ENCODE measurements around the gene WDFY4. TPM values are rescaled to one million over a fixed set of nuclear protein-coding genes. Genes with fewer than 3 reads are reported as not detected.

The WDFY4 gene
- polyA plus RNA-seq, 4 donors, result under 0.01 to 3.2 (median 0.88) TPM

DNA sequence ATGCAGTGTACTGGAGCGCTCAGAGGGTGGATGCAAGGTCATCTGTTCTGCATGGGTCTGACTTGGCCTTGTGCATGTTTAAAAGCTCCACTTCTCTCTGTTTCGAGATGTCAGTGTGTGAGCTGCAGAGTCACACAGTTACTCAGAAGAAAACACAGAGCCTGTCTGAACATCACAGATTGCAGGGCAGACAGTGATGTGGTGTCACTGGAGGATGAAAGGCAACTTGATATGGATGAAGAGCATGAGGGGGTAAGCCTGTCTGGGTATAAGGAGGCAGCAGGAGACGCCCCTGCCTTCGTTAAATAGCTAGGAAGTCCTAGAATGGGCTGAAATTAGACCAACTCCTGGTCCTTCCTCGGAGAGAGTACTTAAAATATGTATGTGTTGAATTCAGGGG, 322.5 kb downstream of the WDFY4 start:
- 63 to 72% (median 65%) methylated on average over 5 of the region's 5 CpGs for WGBS, 3 donors
- peaks cover 0 to 37% (median 0%) of the 10 kb centered on the region in 3 donors for H3K4me1 ChIP-seq (ENCODE audit: control insufficient read depth in 3 of 3, insufficient read depth in 2 of 3, low read depth in 1 of 3, low read length in 2 of 3)
- H3K36me3 ChIP-seq (ENCODE audit: control insufficient read depth in 3 of 3, insufficient read depth in 2 of 3, low read depth in 1 of 3, low read length in 3 of 3), result no peaks in the 10 kb centered on the region
- no peaks in the 10 kb centered on the region for H3K9me3 ChIP-seq (ENCODE audit: control insufficient read depth in 2 of 2, insufficient read depth in 1 of 2, low read depth in 1 of 2, low read length in 1 of 2)
- DNase-seq (no peak), FAIRE-seq (no peak)
- no peaks in the 10 kb centered on the region for H3K27me3 ChIP-seq (ENCODE audit: control insufficient read depth in 3 of 3, insufficient read depth in 3 of 3, low read length in 3 of 3)
- no peak overlapping the region for H3K27ac ChIP-seq (ENCODE audit: low read depth in 1 of 3, low read length in 2 of 3)
- no peak overlapping the region for H3K4me3 ChIP-seq (ENCODE audit: low read depth in 1 of 3, low read length in 3 of 3)

DNA sequence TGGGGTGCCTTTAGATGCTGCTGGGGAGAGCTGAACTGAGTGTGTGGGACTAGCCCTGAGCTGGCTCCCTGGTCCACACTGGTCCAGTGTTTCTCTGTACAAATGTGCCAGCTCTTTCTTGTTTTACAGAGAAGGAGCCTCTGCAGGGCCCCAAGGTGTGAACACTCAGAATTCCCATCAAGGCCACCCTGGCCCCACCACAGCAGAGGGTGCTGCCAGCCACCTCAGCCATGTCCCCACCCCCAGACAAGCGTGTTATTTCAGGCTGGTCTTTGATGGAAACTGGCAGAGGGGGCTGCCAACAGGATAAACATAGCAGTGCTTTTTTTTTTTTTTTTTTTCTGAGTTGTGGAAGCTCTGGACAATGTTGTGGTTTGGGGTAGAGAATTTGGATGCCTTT, 323.4 kb downstream of the WDFY4 start:
- Histone ChIP-seq H3K27ac (ENCODE audit: low read depth in 1 of 3, low read length in 2 of 3) (no peak overlapping the region), H3K27me3 (ENCODE audit: control insufficient read depth in 3 of 3, insufficient read depth in 3 of 3, low read length in 3 of 3) (no peaks in the 10 kb centered on the region), H3K36me3 (ENCODE audit: control insufficient read depth in 3 of 3, insufficient read depth in 2 of 3, low read depth in 1 of 3, low read length in 3 of 3) (no peaks in the 10 kb centered on the region), H3K4me3 (ENCODE audit: low read depth in 1 of 3, low read length in 3 of 3) (no peak overlapping the region), H3K9me3 (ENCODE audit: control insufficient read depth in 2 of 2, insufficient read depth in 1 of 2, low read depth in 1 of 2, low read length in 1 of 2) (no peaks in the 10 kb centered on the region), H3K4me1 (ENCODE audit: control insufficient read depth in 3 of 3, insufficient read depth in 2 of 3, low read depth in 1 of 3, low read length in 2 of 3) (peaks cover 0 to 32% (median 0%) of the 10 kb centered on the region in 3 donors)
- WGBS, 3 donors, result 62 to 90% (median 73%) methylated on average over 1 of the region's 1 CpG
- no peak for FAIRE-seq
- no peak for DNase-seq

DNA sequence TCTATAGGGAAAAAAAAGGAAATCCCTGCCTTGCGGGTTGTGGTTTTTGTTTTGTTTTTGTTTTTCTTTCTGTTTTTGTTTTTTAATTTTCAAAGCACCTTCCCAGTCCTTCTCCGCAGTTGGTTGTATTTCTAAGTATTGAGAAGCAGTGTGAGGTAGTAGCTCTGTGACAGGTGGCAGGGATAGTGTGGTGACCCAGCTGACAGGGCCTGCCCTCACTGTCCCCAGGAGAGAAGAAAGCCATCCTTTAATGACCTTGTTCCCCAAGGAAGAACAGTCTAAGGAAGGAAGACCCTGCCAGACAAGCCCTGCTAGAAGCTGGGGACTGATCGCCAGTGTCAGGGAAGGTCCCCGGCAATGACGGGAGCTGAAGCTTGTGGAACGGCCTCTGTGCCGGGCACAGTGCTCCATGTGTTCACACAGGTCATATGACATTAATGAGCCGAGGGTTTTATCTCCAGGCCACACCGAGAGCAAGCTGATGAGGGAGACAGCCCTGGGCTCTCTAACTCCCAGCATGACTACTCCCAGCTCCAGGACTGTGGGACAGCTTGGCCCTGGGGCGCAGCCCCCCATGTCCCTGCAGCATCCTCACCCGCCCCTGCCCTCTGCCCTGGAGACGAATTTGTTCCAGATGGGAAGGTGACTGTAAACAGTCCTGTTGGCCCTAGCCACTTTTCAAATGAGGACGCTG, 324.0 kb downstream of the WDFY4 start:
- 74 to 79% (median 76%) methylated on average over 13 of the region's 13 CpGs for WGBS, 3 donors
- Histone ChIP-seq H3K4me3 (ENCODE audit: low read depth in 1 of 3, low read length in 3 of 3) (no peak overlapping the region), H3K27ac (ENCODE audit: low read depth in 1 of 3, low read length in 2 of 3) (peak overlapping the region in 1 of 3 donors; percentile 76), H3K27me3 (ENCODE audit: control insufficient read depth in 3 of 3, insufficient read depth in 3 of 3, low read length in 3 of 3) (no peaks in the 10 kb centered on the region), H3K4me1 (ENCODE audit: control insufficient read depth in 3 of 3, insufficient read depth in 2 of 3, low read depth in 1 of 3, low read length in 2 of 3) (peaks cover 0 to 32% (median 0%) of the 10 kb centered on the region in 3 donors), H3K36me3 (ENCODE audit: control insufficient read depth in 3 of 3, insufficient read depth in 2 of 3, low read depth in 1 of 3, low read length in 3 of 3) (no peaks in the 10 kb centered on the region), H3K9me3 (ENCODE audit: control insufficient read depth in 2 of 2, insufficient read depth in 1 of 2, low read depth in 1 of 2, low read length in 1 of 2) (no peaks in the 10 kb centered on the region)
- DNase-seq (peak in 1 of 2 donors; percentile 21), FAIRE-seq (no peak)

DNA sequence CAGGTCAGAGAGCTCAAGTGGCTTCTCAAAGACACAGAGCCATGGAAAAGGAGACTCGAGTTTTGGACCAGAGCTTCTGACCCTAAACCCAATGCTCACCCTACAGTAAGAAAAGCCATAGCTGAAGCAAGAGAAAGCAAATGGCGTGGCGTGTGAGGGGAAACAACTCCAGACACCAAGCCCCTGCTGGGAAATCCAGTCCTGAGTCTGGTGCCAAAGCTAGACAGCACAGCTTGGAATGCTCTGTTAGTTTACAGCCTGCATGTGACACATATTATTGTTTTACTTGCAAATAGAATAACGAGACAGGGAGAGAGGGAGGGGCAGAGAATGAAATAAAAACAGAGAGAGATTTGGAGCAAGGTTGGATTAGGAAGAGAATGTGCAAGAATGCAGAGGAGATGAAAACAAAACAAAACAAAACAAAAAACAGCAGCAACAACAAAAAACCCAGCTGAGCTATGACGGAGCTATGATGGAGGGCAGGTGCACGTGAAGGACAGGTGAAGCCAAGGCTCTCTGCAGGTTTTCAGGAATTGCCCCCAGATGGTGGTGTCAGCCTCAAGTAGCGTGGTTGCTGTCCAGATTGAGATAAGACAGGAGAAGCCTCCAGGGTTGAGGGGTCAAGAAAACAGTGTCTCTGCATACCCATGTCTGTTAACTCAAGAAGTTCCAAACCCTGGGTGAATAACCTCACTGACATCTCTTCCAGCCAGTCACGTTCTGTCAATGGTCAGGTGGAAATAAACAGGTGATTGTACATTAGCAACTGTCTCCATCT, 324.7 kb downstream of the WDFY4 start:
- DNase-seq (peak in 1 of 2 donors; percentile 63), FAIRE-seq (no peak)
- Histone ChIP-seq H3K36me3 (ENCODE audit: control insufficient read depth in 3 of 3, insufficient read depth in 2 of 3, low read depth in 1 of 3, low read length in 3 of 3) (no peaks in the 10 kb centered on the region), H3K4me3 (ENCODE audit: low read depth in 1 of 3, low read length in 3 of 3) (no peak overlapping the region), H3K9me3 (ENCODE audit: control insufficient read depth in 2 of 2, insufficient read depth in 1 of 2, low read depth in 1 of 2, low read length in 1 of 2) (no peaks in the 10 kb centered on the region), H3K27ac (ENCODE audit: low read depth in 1 of 3, low read length in 2 of 3) (peak overlapping the region in 1 of 3 donors; percentile 76), H3K4me1 (ENCODE audit: control insufficient read depth in 3 of 3, insufficient read depth in 2 of 3, low read depth in 1 of 3, low read length in 2 of 3) (peaks cover 0 to 32% (median 0%) of the 10 kb centered on the region in 3 donors), H3K27me3 (ENCODE audit: control insufficient read depth in 3 of 3, insufficient read depth in 3 of 3, low read length in 3 of 3) (no peaks in the 10 kb centered on the region)
- 39 to 52% (median 49%) methylated on average over 8 of the region's 8 CpGs for WGBS, 3 donors

DNA sequence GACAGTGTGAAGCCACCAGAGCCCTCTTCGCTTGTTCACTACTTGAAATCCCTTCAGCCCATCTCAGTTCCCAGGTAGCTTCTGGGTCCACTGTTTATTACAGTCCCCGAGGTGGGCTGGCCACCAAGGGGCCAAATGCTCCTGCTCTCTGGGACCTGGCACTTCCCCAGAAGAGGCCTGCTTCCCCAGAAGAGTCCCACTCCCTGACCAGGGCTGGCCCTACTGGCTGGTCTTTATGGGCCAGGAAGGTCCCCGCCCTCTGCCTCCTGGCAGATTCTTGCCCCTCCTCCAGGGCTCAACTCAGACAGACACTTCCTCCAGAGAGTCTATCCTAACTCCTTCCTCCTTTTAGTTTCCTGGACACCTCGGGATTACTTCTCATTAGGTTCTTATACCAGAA, 325.6 kb downstream of the WDFY4 start:
- DNase-seq (no peak), FAIRE-seq (no peak)
- WGBS, 3 donors, result 56 to 63% (median 60%) methylated on average over 4 of the region's 4 CpGs
- Histone ChIP-seq H3K4me3 (ENCODE audit: low read depth in 1 of 3, low read length in 3 of 3) (no peak overlapping the region), H3K27ac (ENCODE audit: low read depth in 1 of 3, low read length in 2 of 3) (peak overlapping the region in 1 of 3 donors; percentile 76), H3K9me3 (ENCODE audit: control insufficient read depth in 2 of 2, insufficient read depth in 1 of 2, low read depth in 1 of 2, low read length in 1 of 2) (no peaks in the 10 kb centered on the region), H3K36me3 (ENCODE audit: control insufficient read depth in 3 of 3, insufficient read depth in 2 of 3, low read depth in 1 of 3, low read length in 3 of 3) (no peaks in the 10 kb centered on the region), H3K27me3 (ENCODE audit: control insufficient read depth in 3 of 3, insufficient read depth in 3 of 3, low read length in 3 of 3) (no peaks in the 10 kb centered on the region), H3K4me1 (ENCODE audit: control insufficient read depth in 3 of 3, insufficient read depth in 2 of 3, low read depth in 1 of 3, low read length in 2 of 3) (peaks cover 0 to 32% (median 0%) of the 10 kb centered on the region in 3 donors)

DNA sequence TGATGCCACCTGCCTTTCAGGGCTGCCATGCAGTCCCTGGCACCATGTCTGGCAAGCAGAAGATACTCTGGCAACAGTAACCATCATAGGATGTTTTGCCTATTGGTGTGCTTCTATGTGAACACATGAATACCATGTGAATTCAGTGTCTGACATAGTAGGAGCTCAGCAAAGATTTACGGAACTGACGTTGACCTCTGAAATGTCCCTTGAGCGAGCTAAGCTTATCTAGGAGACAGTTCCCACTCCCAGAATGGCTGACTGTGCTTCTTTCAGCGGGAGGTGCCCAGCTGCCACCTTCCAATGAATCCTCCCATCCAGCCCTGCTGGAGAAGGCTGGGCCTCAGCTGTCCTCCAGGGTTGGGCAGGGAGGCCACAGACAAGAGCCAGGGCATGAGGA, 326.2 kb downstream of the WDFY4 start:
- H3K9me3 ChIP-seq (ENCODE audit: control insufficient read depth in 2 of 2, insufficient read depth in 1 of 2, low read depth in 1 of 2, low read length in 1 of 2), result no peaks in the 10 kb centered on the region
- H3K27me3 ChIP-seq (ENCODE audit: control insufficient read depth in 3 of 3, insufficient read depth in 3 of 3, low read length in 3 of 3), result no peaks in the 10 kb centered on the region
- peak in 1 of 2 donors; percentile 61 for DNase-seq
- H3K4me1 ChIP-seq (ENCODE audit: control insufficient read depth in 3 of 3, insufficient read depth in 2 of 3, low read depth in 1 of 3, low read length in 2 of 3), result peaks cover 0 to 32% (median 0%) of the 10 kb centered on the region in 3 donors
- WGBS, 3 donors, result 42 to 46% (median 43%) methylated on average over 4 of the region's 4 CpGs
- H3K36me3 ChIP-seq (ENCODE audit: control insufficient read depth in 3 of 3, insufficient read depth in 2 of 3, low read depth in 1 of 3, low read length in 3 of 3), result no peaks in the 10 kb centered on the region
- FAIRE-seq, result no peak
- H3K27ac ChIP-seq (ENCODE audit: low read depth in 1 of 3, low read length in 2 of 3), result peak overlapping the region in 1 of 3 donors; percentile 76
- no peak overlapping the region for H3K4me3 ChIP-seq (ENCODE audit: low read depth in 1 of 3, low read length in 3 of 3)

DNA sequence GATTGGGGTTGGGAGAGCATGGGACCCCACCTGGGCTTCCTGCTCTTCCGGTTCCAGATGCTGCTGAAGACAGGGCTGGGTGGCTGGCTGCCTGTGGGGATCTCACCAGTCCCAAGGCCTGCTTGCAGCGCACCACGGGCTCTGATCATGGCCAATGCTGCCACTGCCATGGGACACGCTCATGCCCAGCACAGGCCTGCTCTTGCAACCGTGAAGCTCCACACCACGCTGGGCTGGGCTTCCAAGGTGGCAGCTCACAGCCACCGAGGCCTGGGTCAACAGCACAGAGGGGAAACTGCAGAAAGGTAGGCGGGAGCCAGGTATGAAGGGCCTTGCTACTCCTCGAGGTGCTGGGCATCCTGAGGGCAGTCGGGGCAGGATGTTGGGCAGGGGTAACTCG, 327.1 kb downstream of the WDFY4 start:
- no peaks in the 10 kb centered on the region for H3K9me3 ChIP-seq (ENCODE audit: control insufficient read depth in 2 of 2, insufficient read depth in 1 of 2, low read depth in 1 of 2, low read length in 1 of 2)
- H3K36me3 ChIP-seq (ENCODE audit: control insufficient read depth in 3 of 3, insufficient read depth in 2 of 3, low read depth in 1 of 3, low read length in 3 of 3), result no peaks in the 10 kb centered on the region
- H3K4me3 ChIP-seq (ENCODE audit: low read depth in 1 of 3, low read length in 3 of 3), result no peak overlapping the region
- H3K4me1 ChIP-seq (ENCODE audit: control insufficient read depth in 3 of 3, insufficient read depth in 2 of 3, low read depth in 1 of 3, low read length in 2 of 3), result peaks cover 0 to 32% (median 0%) of the 10 kb centered on the region in 3 donors
- WGBS, 3 donors, result 89 to 92% (median 90%) methylated on average over 11 of the region's 11 CpGs
- FAIRE-seq (no peak), DNase-seq (no peak)
- H3K27ac ChIP-seq (ENCODE audit: low read depth in 1 of 3, low read length in 2 of 3), result no peak overlapping the region
- no peaks in the 10 kb centered on the region for H3K27me3 ChIP-seq (ENCODE audit: control insufficient read depth in 3 of 3, insufficient read depth in 3 of 3, low read length in 3 of 3)

DNA sequence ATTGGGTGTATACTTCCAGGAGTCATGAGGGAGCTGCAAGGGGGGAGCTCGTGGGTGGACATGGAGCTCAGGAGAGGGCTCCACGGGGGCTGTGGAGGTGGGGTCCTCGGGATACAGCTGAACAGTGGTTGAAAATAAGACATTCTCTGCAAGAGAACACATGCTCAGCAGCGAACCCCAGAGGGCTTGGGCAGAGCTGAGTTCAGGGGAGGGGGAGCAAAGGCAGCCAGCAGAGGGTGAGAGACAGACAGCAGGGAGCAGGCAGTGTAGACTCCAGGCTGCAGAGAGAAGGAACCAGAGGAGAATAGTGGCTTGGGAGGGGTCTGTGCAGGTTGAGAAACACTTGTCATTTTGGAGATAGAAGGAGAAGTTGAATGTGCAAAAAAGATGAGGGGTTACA, 327.9 kb downstream of the WDFY4 start:
- Histone ChIP-seq H3K36me3 (ENCODE audit: control insufficient read depth in 3 of 3, insufficient read depth in 2 of 3, low read depth in 1 of 3, low read length in 3 of 3) (no peaks in the 10 kb centered on the region), H3K4me3 (ENCODE audit: low read depth in 1 of 3, low read length in 3 of 3) (no peak overlapping the region), H3K9me3 (ENCODE audit: control insufficient read depth in 2 of 2, insufficient read depth in 1 of 2, low read depth in 1 of 2, low read length in 1 of 2) (no peaks in the 10 kb centered on the region), H3K4me1 (ENCODE audit: control insufficient read depth in 3 of 3, insufficient read depth in 2 of 3, low read depth in 1 of 3, low read length in 2 of 3) (peaks cover 0 to 32% (median 0%) of the 10 kb centered on the region in 3 donors), H3K27me3 (ENCODE audit: control insufficient read depth in 3 of 3, insufficient read depth in 3 of 3, low read length in 3 of 3) (no peaks in the 10 kb centered on the region), H3K27ac (ENCODE audit: low read depth in 1 of 3, low read length in 2 of 3) (no peak overlapping the region)
- 67 to 87% (median 71%) methylated on average over 4 of the region's 4 CpGs for WGBS, 3 donors
- FAIRE-seq (no peak), DNase-seq (no peak)
